ENCODE measurements around the gene PACS2.
"Not testable (repeated sequence)": the region's sequence is repeated elsewhere in the genome, so short reads cannot be mapped to it uniquely, and the experiment has no call there.

Gene PACS2

DNA sequence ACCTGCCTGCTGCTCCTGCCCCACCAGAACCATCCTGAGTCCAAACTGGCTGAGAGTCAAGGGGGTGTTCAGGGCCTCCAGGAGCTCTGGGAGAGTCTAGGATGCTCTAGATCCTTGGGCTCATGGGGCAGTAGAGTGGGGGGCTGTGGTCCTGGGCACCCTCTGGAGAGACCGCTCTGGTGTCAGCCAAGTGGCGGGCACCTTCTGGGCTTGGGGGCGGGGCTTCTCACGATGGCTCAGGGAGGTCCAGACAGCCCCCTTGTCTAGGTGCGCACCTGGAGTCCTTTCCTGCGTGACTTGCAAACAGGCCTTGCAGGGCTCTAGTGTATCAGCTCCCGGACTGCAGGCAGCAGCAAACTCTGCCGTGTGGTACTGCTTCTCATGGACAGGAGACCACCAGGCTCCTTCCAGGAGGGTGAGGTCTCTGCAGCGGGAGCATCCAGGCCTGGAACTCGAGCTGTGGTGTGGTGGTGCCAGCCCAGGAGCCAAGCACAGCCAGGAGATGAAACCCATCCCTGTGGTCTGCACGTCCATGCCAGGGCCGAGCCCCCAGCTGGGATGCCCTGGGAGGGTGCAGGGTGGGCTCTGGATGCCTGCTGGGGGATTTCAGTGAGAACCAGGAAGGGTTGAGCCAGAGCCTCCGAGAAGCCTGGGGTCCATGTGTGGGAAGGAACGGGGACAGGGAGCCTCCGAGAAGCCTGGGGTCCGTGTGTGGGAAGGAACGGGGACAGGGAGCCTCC, 15.0 kb downstream of the PACS2 start:
- no peak overlapping the region for H3K4me3 ChIP-seq (ENCODE audit: low read depth, low read length)

DNA sequence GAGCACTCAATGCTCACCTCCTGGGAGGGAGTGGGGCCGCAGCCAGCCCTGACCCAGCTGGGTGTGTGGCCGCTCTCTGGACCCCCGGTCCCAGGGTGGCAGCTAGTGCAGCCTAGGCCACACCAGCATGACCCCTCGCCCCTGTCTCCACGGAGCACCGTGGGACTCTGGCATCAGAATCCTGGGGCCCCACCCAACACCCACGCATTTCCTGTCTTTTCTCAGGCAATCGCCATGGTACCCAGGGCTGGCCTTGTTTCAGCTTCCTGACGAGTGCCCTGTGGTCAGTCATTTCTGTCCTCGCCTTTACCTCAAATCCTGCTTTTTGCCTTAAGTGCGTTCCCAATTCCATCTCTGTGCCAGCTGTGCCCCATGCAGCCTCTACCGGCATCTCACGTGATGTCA, 15.9 kb downstream of the PACS2 start:
- no peak overlapping the region for H3K4me3 ChIP-seq (ENCODE audit: low read depth, low read length)

DNA sequence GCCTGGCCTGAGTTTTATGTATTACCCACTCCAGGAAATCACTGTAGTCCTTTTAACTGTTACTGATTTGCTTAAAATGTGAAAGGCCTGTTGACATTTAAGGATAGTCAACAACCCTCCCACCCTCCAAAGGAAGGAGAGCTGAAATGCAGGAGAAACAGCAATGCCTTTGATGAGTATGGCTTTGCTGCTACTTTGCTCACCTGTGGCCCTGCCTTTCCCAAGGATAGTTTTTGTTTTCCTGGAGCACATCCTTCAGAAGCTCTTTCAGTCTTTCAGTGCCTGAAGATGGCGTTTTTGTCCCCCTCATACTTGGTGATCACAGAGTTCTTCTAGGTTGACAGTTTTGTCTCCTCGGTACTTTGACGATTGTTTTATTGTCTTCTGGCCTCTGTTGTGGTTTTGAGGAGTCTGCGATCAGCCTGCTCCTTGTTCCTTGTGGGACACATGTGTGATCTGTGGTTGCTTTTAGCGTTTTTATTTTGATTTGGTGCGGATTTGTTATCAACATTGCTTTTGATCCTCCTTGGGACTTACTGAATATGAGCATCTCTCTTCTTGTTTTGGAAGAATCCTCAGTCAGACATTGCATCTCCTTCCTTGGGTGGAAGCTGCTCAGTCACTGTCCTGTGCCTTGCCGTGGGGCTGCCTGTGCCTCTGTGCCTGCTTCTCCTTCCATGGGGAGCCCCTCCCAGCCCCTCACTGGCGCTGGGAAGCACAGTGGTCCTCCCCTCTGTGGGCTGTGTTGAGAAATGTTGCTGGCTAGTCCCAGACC, 17.2 kb downstream of the PACS2 start:
- no peak overlapping the region for H3K4me3 ChIP-seq (ENCODE audit: low read depth, low read length)

DNA sequence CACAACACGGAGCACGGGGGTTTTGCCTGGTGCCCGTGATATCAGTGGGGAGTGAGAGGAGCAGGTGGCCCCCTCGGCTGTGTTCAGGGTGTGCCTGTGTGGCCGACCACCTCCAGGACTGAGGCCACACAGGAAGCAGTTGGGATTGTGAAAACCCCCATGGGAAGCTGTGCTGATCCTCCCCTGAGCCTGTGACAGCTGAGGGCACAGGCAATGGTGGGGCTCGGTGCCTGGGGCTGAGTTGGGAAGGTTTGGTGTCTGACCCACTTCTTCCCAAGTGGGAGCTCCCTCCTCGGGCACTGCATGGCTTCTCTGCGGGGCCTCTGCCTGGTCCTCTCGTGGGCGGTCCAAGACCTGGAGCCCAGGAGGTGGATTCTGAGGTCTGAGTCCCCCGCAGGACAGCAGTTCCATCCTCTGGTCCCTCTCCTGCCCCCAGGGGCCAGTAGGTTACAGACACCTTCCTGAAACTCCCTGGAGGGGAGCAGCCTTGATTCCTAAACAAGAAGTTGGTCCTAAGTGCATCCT, 17.9 kb downstream of the PACS2 start:
- no peak overlapping the region for H3K4me3 ChIP-seq (ENCODE audit: low read depth, low read length)

DNA sequence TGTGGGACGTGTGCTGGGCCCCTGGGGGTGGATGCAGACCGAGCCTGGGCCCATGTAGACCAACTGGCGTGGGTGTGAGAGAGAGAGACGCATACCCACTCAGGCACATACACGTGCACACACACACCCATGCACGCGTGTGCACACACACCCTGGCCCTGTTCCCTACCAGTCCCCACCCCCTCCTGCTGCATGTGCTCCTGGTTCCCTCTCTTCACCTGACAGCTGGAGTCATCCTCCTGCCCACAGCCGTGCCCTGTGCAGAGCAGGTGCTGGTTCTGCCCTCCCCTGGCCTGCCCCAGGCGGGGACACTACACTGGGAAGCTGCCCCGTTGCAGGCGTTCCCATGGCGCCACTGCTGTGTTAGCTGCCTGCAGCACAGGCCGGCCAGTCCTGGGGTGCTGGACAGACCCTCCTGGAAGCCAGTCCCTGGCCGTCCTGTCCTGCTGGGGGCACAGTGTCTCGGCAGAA, 18.5 kb downstream of the PACS2 start:
- H3K4me3 ChIP-seq (ENCODE audit: low read depth, low read length), result no peak overlapping the region

DNA sequence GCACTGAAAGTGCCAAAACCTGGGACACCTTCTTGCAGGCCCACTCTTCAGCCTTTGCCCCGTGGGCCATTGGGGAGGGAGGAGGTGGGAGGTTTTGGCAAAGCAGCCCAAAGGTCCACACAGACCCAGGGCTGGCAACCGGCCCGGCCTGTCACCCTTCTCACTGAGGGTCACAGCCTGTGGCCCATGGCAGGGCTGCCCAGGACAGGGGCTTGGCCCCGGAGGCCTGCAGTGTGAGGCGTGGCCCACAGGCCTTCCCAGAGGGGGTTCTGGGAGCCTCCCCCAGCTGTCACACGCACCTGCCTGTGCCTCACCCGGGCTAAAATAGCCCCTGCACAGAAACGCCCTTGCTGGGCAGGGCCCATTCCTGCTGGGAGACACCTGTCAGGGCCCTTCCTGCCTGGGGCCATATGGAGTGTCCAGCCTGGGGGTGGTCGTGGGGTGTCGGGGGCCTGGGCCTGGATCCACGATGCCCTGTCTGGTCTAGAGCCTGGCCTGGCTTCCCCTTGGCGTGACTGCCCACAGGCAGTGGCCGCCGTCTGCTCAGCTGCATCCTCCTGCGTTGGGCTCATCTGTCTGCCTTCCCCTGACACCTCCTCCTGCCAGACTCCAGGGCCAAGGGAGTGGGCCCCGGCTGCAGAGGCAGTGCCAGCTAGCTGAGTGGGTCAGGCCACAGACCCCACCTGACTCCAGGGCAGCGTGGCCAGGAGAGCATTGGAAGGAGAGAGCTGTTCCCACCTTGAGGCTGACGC, 19.2 kb downstream of the PACS2 start:
- H3K4me3 ChIP-seq (ENCODE audit: low read depth, low read length), result no peak overlapping the region

DNA sequence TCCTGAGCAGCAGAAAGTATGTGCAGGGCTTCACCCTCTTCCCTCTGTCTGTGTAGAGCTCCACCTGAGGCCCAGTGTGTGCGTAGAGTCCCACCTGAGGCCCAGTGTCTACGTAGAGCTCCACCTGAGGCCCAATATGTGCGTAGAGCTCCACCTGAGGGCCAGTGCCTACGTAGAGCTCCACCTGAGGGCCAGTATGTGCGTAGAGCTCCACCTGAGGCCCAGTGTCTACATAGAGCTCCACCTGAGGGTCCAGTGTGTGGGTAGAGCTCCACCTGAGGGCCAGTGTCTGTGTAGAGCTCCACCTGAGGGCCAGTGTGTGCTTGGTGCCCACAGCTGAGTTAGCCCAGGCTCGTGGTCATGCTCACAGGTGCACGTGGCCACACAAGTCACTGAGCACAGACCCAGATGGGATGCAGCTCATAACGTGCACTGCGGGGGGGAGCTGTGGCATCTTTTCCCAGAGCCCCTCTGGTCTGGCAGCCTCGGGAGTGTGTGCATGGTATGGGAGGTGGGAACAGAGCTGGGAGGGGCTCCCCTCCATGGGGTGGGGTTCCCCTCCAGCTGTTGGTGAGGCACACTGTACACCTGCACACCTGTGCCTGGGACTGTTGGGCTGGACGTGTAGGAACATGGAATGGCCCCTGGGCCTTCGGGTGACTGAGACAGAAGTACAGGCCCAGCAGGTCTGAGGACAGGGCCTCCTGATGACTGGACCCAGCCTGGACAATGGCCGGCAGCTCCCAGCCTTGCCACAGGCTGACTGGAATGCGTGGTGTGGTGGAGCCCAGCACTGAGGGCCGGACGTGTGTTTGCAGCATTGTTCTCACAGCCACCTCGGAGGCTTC, 20.1 kb downstream of the PACS2 start:
- H3K4me3 ChIP-seq (ENCODE audit: low read depth, low read length), result no peak overlapping the region

DNA sequence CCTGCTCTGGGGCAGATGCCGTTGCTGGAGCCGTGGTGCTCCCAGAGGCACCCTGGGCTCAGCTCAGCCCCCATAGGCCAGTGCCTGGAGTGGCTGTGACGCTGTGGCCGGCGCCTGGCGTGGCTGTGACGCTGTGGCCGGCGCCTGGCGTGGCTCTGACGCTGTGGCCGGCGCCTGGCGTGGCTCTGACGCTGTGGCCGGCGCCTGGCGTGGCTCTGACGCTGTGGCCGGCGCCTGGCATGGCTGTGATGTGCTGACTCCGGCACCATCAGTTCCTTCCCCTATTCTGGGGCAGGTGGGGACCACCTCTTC, 20.6 kb downstream of the PACS2 start:
- H3K4me3 ChIP-seq (ENCODE audit: low read depth, low read length), result not testable (repeated sequence)

DNA sequence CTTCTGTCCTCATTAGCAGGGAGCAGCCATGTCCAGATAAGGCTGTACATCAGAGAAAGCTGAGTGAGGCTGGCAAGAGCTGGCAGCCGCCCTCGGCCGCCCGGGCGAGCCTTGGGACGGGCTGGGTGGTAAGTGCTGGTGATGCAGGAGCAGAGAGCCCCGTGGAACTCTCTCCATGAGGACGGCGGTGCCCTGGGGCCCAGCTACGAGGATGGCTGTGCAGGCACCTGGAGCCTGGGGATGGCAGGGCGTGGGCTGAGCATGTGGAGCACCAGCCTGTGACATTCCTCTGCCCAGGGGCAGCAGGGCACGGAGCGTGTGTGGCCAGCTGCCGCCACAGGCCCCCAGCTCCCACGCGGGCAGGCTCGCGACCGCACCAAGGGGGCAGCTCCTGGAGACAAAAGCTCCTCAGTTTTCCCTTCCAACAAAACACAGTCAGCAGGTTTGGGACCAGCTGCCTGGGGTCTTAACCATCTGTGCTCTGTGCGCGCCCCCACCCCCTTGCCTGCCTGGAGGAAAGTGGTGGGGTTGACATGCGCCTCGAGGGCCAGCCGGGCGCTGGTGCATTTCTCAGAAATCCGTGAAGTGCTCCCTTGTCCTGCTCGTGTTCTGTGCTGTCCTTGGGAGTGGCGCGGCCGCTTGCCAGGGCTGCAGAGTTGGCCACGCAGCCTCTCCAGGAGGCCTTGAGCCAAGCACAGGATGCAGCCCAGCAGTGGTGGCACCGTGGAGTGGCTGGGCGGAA, 21.4 kb downstream of the PACS2 start:
- no peak overlapping the region for H3K4me3 ChIP-seq (ENCODE audit: low read depth, low read length)

DNA sequence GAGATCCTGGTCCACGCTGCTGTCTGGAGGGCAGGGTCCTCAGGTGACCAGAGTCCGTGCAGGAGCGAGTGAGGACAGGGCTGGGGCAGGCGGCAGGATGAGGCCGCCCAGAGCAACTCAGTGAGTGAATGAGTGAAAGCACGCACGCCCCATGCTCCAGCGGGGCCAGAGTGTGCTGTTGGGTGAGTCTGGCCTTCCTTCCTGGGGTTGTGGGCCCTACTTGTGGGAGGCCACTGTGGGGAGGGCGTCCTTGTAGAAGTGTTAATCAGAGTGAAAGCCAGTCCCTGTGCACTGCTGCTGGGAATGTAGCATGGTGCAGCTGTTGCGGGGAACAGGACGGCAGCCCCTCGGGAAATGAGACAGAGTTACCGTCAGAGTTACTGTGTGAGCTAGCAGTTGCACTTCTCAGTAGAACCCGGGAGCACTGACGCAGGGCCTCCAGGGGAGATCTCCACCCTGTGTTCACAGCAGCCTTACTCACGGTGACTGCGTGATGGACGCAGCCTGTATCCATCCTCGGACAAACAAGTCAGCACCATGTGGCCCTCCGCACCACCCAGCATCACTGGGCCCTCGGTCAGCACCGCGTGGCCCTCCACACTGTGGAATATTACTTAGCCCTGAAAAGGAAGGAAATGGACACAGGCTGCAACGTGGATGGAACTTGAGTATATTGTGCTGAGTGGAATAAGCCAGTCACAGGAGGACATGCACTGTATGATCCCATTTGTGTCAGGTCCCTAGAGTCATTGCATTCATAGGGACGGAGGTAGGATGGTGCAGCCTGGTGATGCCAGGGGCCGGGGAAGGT, 22.1 kb downstream of the PACS2 start:
- no peak overlapping the region for H3K4me3 ChIP-seq (ENCODE audit: low read depth, low read length)

DNA sequence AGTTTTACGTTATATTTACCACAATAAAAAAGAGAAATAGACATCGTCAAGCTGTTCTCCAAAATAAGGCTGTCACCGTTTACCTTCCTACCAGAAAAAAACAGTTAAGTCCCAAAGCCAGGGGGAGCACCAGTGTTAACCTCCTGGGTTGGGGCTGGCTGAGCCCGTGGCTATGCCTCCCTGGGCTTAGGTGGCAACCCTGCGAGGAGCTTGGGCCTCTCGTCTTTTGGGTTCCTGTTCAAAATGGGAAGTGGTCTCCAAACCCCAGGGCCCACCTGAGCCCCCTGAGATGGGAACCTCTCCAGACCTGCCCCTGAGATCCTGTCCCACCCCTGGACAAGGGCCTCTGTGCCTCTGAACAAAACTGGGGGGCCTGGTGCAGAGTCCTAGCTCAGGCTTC, 22.9 kb downstream of the PACS2 start:
- no peak overlapping the region for H3K4me3 ChIP-seq (ENCODE audit: low read depth, low read length)

DNA sequence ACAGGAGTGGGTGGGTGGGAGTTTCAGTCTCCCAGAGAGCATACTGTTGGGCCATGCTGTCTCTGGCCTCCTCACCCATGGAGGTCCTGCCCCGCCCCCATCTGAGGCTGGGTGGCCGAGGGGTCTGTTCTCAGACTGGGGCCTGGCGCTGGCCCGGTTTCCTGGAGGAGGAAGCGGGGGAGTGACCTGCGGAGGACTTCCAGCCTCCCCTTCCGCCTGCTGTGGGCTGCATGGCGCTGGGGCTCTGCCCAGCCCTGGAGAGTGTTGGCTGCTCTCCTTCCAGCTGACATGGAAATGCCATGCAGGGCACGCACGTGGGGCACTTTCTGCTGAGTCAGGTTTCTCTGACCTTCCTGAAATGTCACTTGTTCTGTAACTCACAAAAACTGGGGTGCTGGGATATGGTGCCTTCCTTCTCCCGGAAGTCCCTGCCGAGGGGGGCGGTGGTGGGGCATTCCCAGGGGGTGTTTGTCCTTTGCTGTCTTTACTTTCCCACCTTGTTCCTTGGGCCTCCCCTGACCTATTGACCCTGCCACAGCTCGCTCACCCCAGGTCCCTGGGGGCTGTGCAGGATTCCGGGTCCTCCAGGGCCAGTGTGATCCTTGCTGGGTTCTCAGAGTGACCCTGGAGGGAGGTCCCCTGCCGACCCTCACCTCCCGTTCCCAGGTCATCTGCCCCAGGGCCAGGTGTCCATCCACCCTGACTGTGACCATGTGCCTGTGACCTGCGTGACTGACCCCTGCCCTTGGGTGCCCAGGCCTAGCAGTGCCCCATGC, 23.6 kb downstream of the PACS2 start:
- H3K4me3 ChIP-seq (ENCODE audit: low read depth, low read length), result no peak overlapping the region

DNA sequence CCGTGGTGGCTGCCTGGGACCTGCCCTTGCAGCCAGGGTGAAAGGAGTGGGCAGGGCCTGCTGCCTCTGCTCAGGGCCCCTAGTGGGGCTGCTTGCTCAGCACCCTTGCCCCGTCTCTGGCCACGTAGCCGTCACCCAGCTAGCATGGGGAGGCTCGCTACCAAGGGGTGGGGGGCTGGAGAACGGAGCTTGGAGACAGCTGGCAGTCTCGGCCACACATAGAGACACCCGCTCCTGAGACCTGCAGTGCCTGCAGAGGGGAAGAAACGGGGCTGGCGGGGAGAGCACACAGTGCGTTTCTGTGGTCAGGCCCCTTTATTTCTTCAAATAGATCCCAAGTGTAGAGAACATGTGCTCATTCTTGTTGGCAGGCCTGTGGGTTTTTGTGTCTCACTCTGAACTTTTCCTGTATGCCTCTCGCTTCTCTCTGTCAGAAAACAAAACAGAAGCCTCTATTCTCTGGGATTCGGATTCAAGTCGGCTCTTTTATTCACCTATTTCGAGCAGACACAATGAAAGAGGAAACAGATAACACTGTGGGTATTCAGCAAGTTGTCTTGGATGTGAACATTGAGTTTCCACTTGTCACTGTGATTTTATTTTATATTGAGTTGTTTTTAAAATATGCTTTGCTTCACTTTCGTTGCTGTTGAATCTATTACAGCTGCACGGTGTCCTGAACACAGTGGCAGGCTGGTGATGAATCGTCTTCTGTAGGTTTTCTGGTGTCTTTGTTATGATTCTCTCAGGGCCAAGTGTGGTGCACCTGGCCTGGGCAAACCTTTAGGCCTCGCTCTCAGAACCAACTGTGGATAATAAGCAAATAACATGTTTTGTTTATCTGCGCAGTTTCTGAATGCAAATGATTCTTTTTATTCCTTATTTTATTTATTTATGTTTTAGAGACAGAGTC, 26.5 kb downstream of the PACS2 start:
- no peak overlapping the region for H3K4me3 ChIP-seq (ENCODE audit: low read depth, low read length)

DNA sequence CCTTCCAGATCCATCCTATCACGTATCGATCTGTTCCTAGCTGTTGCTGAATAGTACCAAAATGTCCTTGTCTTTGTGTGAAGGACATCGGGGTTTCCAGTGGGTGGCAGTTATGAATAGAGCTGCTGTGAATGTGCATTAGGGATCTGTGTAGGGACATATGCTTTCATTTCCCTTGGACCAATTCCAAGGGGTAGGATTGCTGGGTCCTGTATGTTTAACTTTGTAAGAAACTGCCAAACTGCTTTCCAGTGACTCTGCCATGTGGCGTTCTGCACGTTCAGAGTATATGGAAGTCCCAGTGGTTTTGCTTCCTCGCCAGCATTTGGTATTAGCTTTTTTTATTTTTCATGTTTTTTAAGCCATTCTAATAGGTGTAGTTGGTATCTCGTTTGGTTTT, 28.6 kb downstream of the PACS2 start:
- no peak overlapping the region for H3K4me3 ChIP-seq (ENCODE audit: low read depth, low read length)

DNA sequence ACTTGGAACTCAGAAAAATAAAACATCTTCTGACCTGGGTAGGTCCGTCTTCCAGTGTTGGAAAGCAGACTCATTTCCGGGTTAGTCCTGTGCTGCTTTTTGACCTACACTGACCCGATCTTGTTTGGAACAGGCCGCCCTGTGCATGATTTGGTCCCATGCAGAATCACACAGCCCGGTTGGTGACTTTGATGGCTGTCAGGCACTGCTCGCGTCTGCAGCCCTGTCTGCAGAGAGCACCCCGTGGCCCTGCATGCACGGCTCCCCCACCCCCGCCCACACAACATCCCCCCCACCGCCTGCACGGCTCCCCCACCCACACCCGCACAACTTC, 31.6 kb downstream of the PACS2 start:
- H3K4me3 ChIP-seq (ENCODE audit: low read depth, low read length), result no peak overlapping the region

DNA sequence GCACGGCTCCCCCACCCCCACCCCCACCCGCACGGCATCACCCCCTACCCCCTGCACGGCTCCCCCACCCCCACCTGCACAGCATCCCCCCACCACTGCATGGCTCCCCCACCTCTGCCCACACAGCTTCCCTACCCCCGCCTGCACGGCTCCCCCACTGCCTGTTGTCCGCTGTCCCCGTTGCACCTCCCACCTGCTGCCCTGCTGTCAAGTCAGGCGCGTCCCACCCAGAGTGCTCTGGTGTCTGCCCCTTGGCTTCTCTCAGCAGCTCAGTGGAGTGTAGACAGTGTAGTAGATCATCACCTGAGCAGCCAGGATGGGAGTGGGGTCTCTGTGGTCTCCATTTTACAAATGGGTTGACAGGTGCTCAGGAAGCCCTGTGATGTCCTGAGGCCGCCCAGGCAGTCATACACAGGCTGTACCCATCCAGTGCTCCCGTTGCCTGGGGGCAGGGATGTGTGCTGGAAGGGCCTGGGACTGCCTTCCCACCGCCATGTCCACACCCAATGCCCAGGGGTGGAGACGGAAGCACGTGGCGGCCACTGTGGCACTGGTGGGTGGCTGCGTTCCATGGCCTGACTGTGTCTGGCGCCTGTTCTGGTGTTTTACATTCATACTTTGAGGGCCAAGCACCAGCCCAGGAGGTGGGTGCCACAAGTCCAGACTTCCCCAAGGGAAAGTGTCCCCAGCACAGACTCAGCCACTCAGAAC, 32.5 kb downstream of the PACS2 start:
- no peak overlapping the region for H3K4me3 ChIP-seq (ENCODE audit: low read depth, low read length)

DNA sequence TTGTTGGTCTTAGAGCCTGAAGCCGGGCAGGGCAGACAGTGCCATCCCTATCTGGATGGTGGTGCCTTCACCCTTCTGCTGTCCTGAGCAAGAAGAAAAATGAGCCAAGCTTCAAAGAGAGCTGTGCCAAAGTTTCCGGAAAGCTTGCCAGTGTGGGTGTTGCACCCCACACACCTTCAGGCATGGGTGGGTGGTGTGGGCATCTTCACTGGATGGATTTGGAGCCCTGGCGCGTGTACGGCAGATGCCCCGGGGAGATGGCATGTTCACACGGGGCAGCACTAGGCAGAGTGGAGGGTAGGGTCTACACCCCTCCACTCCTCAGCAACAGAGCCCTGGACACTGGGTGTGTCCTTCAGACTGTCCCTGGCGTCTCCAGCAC, 33.0 kb downstream of the PACS2 start:
- no peak overlapping the region for H3K4me3 ChIP-seq (ENCODE audit: low read depth, low read length)
